Measurements from ENCODE around the gene NOD1.
"Not testable (repeated sequence)": the region's sequence is repeated elsewhere in the genome, so short reads cannot be mapped to it uniquely, and the experiment has no call there.

Gene NOD1

DNA sequence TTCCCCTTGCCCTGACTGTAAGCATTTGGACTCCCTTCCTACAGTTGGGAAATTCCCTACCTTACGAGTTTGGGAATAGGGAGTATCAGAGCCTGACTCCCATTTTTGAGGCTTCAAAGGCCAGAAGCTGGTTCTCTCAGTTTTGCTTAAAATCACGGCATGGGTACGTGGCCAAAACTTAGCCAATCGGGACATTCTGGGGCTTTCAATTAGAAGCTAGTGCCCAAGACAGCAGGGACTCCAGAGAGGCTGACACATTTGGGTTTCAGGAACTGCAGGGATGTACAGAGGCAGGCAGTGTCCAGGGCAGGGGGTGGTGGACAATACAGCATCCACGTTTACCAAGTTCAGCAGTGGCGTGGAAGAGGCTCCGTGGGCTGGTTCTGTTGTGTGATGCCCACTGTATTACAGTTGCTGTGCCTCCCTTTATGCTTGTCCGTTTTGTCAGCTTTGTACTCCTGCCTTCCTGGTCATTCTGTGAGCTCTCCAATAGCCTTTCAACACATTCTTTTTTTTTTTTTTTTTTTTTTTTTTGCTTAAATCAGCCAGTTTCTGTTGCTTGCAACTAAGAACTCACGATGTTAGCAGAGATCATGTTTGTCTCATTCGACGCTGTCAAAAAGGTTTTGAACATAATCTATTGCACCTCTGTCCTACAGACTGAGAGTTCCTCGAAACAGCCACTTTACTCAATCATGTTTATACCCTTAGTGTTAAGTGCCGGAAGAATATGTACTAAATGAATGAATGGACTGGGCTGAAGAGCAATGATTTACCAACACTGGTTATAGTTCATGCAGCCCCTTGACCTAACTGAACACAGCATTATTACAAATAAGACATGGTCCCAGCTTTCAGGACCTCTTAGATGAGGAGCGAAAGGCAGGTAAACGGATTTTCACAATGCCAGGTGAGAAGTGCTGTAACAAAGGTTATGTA lies 25.0 kb upstream of the NOD1 start:
- Histone ChIP-seq H3K27ac (ENCODE audit: low read depth, low read length, severe bottlenecking) (no peak overlapping the region), H3K4me1 (ENCODE audit: control insufficient read depth, insufficient read depth, low read length, poor library complexity, severe bottlenecking) (no peaks in the 10 kb centered on the region), H3K36me3 (ENCODE audit: control insufficient read depth, insufficient read depth, low read length) (peaks cover 14% of the 10 kb centered on the region), H3K4me3 (ENCODE audit: extremely low read depth, insufficient read depth, low read length, poor library complexity, severe bottlenecking) (peak overlapping the region; percentile 79), H3K9me3 (ENCODE audit: control insufficient read depth, low read length) (no peaks in the 10 kb centered on the region)
- 79 to 86% methylated on average over 11 to 12 of the region's 15 CpGs for WGBS, 2 experiments (ENCODE audit: insufficient coverage in 2 of 2)

DNA sequence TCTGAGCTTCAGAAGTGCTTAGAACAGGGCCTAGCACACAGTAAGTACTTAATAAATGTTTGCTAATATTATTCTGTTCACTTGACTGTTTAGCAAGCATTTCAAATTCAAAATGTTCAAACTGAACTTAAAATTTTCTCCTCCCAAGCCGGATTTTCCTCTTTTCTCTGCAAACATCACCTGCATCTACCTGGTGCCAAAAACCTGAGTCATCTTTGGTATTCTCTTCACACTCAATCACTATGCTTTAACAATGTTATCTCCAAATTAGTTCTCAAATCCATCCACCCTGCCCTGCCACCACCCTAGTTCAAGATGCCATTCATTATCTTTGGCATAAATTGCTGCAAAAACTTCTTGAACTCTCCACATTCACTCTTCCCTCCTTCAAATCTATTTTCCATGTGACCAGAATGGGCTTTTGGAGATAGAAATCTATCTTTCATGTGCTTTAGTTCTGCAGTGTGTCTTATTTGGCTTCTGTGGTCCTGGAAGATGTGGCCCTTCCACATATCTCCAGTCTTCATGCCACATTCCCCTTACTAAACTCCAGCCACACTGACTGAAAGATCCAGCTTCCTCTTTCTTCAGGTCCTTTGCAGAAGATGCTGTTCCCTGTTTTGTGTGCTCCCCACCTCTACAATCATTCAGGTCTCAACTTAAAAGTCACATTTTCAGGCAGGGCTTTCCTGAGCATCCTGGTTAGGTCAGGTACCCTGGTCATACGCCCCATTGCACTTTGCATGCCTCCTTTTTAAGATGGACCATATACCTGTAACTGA lies 24.1 kb upstream of the NOD1 start:
- Histone ChIP-seq H3K4me1 (ENCODE audit: control insufficient read depth, insufficient read depth, low read length, poor library complexity, severe bottlenecking) (no peaks in the 10 kb centered on the region), H3K36me3 (ENCODE audit: control insufficient read depth, insufficient read depth, low read length) (peaks cover 18% of the 10 kb centered on the region), H3K27ac (ENCODE audit: low read depth, low read length, severe bottlenecking) (no peak overlapping the region), H3K9me3 (ENCODE audit: control insufficient read depth, low read length) (no peaks in the 10 kb centered on the region), H3K4me3 (ENCODE audit: extremely low read depth, insufficient read depth, low read length, poor library complexity, severe bottlenecking) (no peak overlapping the region)
- WGBS, 2 experiments (ENCODE audit: insufficient coverage in 2 of 2) = 83 to 89% methylated on average over 2 of the region's 2 CpGs

DNA sequence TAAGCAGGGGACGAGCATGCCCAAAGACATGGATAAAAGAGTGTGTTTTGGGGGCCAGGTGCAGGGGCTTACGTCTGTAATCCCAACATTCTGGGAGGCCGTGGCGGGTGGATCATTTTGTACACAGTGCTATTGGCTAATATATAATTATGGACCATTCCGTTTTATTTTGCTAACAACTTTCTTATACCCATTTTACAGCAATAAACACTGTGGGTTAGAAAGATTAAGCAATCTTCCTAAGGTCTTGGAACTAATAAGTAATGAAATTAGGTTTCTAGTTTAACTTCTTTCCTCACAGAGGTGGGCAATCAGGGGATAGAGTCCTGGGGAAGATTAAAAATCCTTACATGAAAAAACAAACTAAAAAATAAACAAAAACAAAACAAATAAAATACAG lies 22.7 kb upstream of the NOD1 start:
- H3K36me3 ChIP-seq (ENCODE audit: control insufficient read depth, insufficient read depth, low read length) = peaks cover 31% of the 10 kb centered on the region
- H3K4me3 ChIP-seq (ENCODE audit: extremely low read depth, insufficient read depth, low read length, poor library complexity, severe bottlenecking) = no peak overlapping the region
- no peaks in the 10 kb centered on the region for H3K9me3 ChIP-seq (ENCODE audit: control insufficient read depth, low read length)
- no peaks in the 10 kb centered on the region for H3K4me1 ChIP-seq (ENCODE audit: control insufficient read depth, insufficient read depth, low read length, poor library complexity, severe bottlenecking)
- no peak overlapping the region for H3K27ac ChIP-seq (ENCODE audit: low read depth, low read length, severe bottlenecking)
- 100% methylated on average over 1 of the region's 5 CpGs for WGBS, 2 experiments (ENCODE audit: insufficient coverage in 2 of 2)

DNA sequence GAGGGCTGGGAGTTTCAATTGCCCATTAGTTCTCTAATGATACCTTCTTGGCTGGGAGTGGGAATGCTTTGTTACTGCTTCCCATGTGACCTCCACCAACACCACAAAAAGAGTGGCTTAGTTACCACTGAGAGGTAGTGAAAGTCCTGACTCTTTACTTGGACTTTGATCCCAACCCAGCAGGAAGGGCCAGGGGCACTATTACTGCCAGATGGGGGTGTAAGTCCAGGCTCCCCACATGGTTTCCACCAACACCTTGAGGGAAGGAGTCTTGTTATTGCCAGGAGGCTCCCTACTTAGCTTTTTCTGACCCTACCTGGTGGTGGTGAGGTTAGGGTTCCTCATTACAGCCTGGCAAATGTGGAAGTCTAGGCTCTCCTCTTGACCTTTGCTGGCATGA lies 14.6 kb upstream of the NOD1 start:
- Histone ChIP-seq H3K9me3 (ENCODE audit: control insufficient read depth, low read length) (no peaks in the 10 kb centered on the region), H3K36me3 (ENCODE audit: control insufficient read depth, insufficient read depth, low read length) (peaks cover 31% of the 10 kb centered on the region), H3K27ac (ENCODE audit: low read depth, low read length, severe bottlenecking) (no peak overlapping the region), H3K4me3 (ENCODE audit: extremely low read depth, insufficient read depth, low read length, poor library complexity, severe bottlenecking) (no peak overlapping the region), H3K4me1 (ENCODE audit: control insufficient read depth, insufficient read depth, low read length, poor library complexity, severe bottlenecking) (no peaks in the 10 kb centered on the region)

DNA sequence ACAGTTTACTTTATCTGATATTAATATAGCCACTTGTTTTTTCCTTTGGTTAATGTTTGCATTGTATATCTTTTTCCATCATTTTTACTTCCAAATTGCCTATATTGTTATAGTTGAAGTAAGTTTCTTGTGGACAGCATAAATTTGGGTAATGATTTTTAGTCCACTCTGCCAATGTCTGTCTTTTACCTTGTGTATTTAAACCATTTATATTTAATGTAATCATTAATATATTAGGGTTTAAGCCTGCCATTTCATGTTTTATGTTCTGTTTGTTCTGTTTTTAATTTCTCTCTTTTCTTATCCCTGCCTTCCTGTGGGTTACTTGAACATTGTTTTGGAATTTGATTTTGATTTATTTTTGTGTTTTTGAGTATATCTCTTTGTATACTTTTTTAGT lies 12.8 kb upstream of the NOD1 start:
- peaks cover 18% of the 10 kb centered on the region for H3K36me3 ChIP-seq (ENCODE audit: control insufficient read depth, insufficient read depth, low read length)
- no peaks in the 10 kb centered on the region for H3K4me1 ChIP-seq (ENCODE audit: control insufficient read depth, insufficient read depth, low read length, poor library complexity, severe bottlenecking)
- H3K4me3 ChIP-seq (ENCODE audit: extremely low read depth, insufficient read depth, low read length, poor library complexity, severe bottlenecking) = no peak overlapping the region
- no peaks in the 10 kb centered on the region for H3K9me3 ChIP-seq (ENCODE audit: control insufficient read depth, low read length)
- no peak overlapping the region for H3K27ac ChIP-seq (ENCODE audit: low read depth, low read length, severe bottlenecking)

DNA sequence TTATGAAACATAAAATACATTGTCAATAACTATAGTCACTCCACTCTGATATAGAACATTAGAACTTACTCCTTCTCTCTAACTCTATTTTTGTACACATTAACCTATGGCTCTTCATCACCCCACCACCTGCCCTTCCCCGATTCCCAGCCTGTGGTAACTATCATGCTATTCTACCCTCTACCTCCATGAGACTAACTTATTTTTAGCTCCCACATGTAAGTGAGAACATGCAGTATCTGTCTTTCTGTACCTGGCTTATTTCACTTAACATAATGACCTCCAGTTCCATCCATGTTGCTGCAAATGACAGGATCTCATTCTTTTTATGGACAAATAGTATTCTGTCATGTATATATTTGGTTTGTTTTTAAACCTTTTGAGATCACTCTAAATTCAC lies 8.8 kb upstream of the NOD1 start:
- Histone ChIP-seq H3K9me3 (ENCODE audit: control insufficient read depth, low read length) (no peaks in the 10 kb centered on the region), H3K36me3 (ENCODE audit: control insufficient read depth, insufficient read depth, low read length) (no peaks in the 10 kb centered on the region), H3K4me3 (ENCODE audit: extremely low read depth, insufficient read depth, low read length, poor library complexity, severe bottlenecking) (no peak overlapping the region), H3K4me1 (ENCODE audit: control insufficient read depth, insufficient read depth, low read length, poor library complexity, severe bottlenecking) (no peaks in the 10 kb centered on the region), H3K27ac (ENCODE audit: low read depth, low read length, severe bottlenecking) (no peak overlapping the region)
- WGBS, 2 experiments (ENCODE audit: insufficient coverage in 2 of 2) = 92 to 100% methylated on average over 1 of the region's 1 CpG

DNA sequence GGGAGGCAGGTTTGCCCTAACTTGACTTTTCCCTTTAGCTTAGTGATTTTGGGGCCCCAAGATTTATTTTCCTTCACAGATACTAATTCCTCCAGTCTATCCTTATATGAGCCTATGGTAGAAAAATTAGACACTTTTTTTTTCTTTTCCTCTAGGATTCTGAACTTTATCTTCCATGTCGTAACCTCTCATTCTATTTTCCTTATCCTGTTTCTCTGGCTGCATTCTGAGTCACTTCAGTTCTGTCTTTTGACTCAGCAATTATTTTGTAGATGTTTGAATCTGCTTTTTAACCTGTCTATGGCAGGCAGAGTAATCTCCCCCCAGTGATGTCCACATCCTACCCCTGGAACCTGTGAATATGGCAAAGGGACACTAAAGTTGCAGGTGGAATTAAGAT lies 7.1 kb upstream of the NOD1 start:
- H3K9me3 ChIP-seq (ENCODE audit: control insufficient read depth, low read length) = no peaks in the 10 kb centered on the region
- no CpG with 5 or more reads among the region's 1 CpG for WGBS, 2 experiments (ENCODE audit: insufficient coverage in 2 of 2)

DNA sequence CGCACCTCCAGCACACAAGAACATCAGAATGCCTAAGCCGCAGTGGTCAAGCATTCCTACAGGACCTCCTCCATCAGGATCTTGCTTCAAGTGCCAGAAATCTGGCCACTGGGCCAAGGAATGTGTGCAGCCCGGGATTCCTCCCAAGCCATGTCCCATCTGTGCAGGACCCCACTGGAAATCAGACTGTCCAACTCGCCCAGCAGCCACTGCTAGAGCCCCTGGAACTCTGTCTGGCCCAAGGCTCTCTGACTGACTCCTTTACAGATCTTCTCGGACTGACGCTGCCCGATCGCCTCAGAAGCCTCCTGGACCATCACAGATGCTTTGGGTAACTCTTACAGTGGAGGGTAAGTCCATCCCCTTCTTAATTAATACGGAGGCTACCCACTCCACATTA lies 2.8 kb upstream of the NOD1 start:
- WGBS, 2 experiments (ENCODE audit: insufficient coverage in 2 of 2) = 85 to 91% methylated on average over 6 to 8 of the region's 9 CpGs
- not testable (repeated sequence) for H3K9me3 ChIP-seq (ENCODE audit: control insufficient read depth, low read length); H3K27ac ChIP-seq (ENCODE audit: low read depth, low read length, severe bottlenecking); H3K36me3 ChIP-seq (ENCODE audit: control insufficient read depth, insufficient read depth, low read length); H3K4me1 ChIP-seq (ENCODE audit: control insufficient read depth, insufficient read depth, low read length, poor library complexity, severe bottlenecking); H3K4me3 ChIP-seq (ENCODE audit: extremely low read depth, insufficient read depth, low read length, poor library complexity, severe bottlenecking)

More for the DNA sequence above, 7.1 kb upstream of the NOD1 start:
- H3K4me3 ChIP-seq (ENCODE audit: extremely low read depth, insufficient read depth, low read length, poor library complexity, severe bottlenecking) = no peak overlapping the region
- H3K27ac ChIP-seq (ENCODE audit: low read depth, low read length, severe bottlenecking) = no peak overlapping the region
- no peaks in the 10 kb centered on the region for H3K4me1 ChIP-seq (ENCODE audit: control insufficient read depth, insufficient read depth, low read length, poor library complexity, severe bottlenecking)
- no peaks in the 10 kb centered on the region for H3K36me3 ChIP-seq (ENCODE audit: control insufficient read depth, insufficient read depth, low read length)

DNA sequence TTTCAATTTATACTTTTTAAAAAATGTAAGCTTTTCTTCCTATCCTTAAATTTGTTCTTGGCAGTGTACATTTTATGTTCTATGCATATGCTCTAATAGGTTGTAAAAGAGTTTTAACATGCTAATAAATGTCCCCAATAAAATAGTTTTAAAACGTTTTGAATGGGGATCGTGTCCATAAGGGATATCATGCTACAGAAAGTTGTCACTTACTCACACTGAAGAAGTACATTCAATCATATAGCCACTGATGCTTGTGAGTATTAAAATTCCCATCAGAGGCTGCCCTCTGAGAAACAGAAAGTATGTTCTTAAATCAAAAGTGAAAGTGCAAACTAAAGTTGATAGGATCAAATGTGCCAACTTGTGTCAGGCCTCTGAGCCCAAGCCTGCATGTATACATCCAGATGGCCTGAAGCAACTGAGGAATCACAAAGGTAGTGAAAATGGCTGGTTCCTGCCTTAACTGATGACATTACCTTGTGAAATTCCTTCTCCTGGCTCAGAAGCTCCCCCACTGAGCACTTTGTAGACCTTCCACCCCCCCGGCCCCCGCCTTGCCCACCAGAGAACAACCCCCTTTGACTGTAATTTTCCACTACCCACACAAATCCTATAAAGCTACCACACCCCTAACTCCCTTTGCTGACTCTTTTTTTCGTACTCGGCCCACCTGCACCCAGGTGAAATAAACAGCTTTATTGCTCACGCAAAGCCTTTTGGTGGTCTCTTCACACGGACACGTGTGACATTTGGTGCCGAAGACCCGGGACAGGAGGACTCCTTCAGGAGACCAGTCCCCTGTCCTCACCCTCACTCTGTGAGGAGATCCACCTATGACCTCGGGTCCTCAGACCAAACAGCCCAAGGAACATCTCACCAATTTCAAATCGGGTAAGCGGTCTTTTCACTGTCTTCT lies 877 bp upstream of the NOD1 start:
- Histone ChIP-seq H3K9me3 (ENCODE audit: control insufficient read depth, low read length) (no peaks in the 10 kb centered on the region), H3K27ac (ENCODE audit: low read depth, low read length, severe bottlenecking) (no peak overlapping the region), H3K4me1 (ENCODE audit: control insufficient read depth, insufficient read depth, low read length, poor library complexity, severe bottlenecking) (peaks cover 5% of the 10 kb centered on the region), H3K36me3 (ENCODE audit: control insufficient read depth, insufficient read depth, low read length) (no peaks in the 10 kb centered on the region), H3K4me3 (ENCODE audit: extremely low read depth, insufficient read depth, low read length, poor library complexity, severe bottlenecking) (peak overlapping the region; percentile 56)
- 90 to 94% methylated on average over 12 of the region's 14 CpGs for WGBS, 2 experiments (ENCODE audit: insufficient coverage in 2 of 2)

DNA sequence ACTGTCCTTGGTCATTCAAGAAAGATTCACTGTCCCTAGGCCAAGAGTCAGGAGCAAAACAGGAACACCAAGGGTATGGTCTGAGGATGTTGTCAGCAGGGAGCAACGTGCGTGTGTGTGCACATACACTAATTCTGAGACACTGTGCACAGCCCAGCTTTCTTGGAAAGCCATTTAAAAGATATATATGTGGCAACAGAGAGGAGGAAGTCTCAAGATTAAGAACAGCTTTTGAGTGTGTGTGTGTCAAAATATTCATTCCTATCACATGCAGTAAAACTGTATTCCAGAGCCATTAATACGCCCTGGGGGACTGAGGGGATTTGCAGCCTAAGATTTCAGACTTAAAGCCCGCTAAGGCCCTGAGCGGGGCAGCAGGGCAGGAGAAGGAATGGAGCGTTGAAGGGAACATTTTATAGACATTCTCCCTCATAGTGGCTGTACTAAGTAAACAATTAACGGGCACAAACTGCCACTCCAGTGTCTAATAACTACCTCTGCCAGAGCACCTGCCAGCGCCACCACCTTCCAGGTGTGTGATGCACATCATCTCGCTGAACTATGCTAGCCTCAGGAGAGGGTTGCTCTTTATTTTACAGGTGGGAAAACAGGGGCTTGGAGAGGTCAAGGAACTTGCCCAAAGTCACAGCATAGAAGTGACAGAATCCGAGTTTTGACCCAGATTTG lies 2.0 kb downstream of the NOD1 start:
- WGBS, 2 experiments (ENCODE audit: insufficient coverage in 2 of 2) = 94 to 97% methylated on average over 6 to 7 of the region's 10 CpGs
- Histone ChIP-seq H3K4me1 (ENCODE audit: control insufficient read depth, insufficient read depth, low read length, poor library complexity, severe bottlenecking) (peaks cover 11% of the 10 kb centered on the region), H3K9me3 (ENCODE audit: control insufficient read depth, low read length) (no peaks in the 10 kb centered on the region), H3K36me3 (ENCODE audit: control insufficient read depth, insufficient read depth, low read length) (no peaks in the 10 kb centered on the region), H3K27ac (ENCODE audit: low read depth, low read length, severe bottlenecking) (no peak overlapping the region), H3K4me3 (ENCODE audit: extremely low read depth, insufficient read depth, low read length, poor library complexity, severe bottlenecking) (no peak overlapping the region)

Data from mesodermal cell (in vitro differentiated cells).